ENCODE data around the gene CNNM3. TPM values are rescaled to one million over a fixed set of nuclear protein-coding genes. Genes with fewer than 3 reads are reported as not detected.

CNNM3 gene
- total RNA-seq, 1 donor from 2014 or later = 6.1 TPM

DNA sequence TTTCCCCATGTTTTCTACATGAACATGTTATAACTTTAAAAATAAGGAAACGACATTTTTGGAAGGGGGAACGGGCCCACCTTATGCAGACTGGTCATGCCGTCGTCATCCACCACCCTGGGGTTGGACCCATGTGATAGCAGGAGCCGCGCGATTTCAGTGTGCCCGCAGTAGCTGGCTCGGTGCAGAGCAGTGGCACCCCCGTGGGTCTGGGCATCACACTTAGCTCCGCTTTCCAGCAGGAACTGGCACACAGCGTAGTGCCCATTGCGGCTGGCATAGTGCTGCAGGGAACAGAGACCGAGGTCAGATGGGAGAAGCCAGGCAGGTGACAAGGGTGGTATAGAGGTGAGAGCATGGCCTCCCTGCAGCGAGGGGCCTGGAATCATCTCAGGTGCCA lies 37.3 kb downstream of the CNNM3 start:
- H3K4me3 ChIP-seq (ENCODE audit: low read depth, low read length) = no peak overlapping the region
- FAIRE-seq = no peak

DNA sequence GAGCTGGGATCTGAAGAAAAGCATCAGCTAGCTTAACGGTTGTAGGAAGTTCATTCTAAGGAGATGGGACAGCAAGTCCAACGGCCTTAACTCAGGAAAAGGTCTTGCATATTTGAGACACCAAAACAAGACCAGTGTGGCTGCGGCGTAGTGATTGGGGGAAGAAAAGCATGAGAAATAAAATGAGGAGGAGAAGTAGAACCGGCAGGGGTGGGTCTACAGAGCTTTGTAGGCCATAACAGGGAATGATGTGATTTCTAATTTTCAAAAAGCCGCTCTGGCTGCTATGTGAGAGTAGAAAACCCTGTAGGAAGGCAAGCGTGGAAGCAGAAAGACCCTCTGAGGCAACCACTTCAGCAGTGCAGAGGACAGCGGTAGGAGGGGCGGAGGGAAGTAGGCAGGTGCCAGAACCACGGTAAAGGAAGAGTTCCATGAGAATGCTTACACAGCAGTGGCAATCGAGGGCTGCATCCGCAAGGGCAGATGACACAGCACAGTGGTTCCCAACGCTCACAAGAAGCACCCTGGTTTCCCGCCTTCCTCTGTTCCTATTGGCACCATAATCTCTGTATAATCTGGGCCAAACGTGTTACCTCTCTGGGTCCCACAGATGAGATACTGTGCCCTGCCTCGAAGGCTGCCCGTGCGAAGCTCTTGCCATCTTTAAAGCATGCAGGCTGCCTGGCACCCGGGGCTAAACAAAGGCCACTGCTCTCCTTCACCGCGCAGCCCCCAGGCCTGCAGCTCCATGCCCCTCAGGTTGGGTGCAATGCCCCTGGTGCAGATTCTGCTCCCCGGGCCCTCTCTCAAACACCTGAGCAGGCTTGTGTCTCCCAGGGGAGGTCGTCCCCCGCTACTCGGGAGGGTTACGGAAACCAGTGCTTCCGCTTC lies 41.0 kb downstream of the CNNM3 start:
- DNase-seq (ENCODE audit: low read depth) (no peak), FAIRE-seq (no peak)
- H3K4me3 ChIP-seq (ENCODE audit: low read depth, low read length) = peak overlapping the region; percentile 78
- peaks cover 13% of the 10 kb centered on the region for H3K36me3 ChIP-seq (ENCODE audit: control insufficient read depth, insufficient read depth, low read length)
- no peaks in the 10 kb centered on the region for H3K27me3 ChIP-seq (ENCODE audit: control insufficient read depth, insufficient read depth, low read length)
- TF ChIP-seq, protein P1, sequence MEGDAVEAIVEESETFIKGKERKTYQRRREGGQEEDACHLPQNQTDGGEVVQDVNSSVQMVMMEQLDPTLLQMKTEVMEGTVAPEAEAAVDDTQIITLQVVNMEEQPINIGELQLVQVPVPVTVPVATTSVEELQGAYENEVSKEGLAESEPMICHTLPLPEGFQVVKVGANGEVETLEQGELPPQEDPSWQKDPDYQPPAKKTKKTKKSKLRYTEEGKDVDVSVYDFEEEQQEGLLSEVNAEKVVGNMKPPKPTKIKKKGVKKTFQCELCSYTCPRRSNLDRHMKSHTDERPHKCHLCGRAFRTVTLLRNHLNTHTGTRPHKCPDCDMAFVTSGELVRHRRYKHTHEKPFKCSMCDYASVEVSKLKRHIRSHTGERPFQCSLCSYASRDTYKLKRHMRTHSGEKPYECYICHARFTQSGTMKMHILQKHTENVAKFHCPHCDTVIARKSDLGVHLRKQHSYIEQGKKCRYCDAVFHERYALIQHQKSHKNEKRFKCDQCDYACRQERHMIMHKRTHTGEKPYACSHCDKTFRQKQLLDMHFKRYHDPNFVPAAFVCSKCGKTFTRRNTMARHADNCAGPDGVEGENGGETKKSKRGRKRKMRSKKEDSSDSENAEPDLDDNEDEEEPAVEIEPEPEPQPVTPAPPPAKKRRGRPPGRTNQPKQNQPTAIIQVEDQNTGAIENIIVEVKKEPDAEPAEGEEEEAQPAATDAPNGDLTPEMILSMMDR (IDR thresholded peaks at IDR 0.05; ENCODE audit: insufficient read depth, low read length, severe bottlenecking) = no peak

More for the DNA sequence above, 37.3 kb downstream of the CNNM3 start:
- TF ChIP-seq, protein P1 (IDR thresholded peaks at IDR 0.05; ENCODE audit: insufficient read depth, low read length, severe bottlenecking) = no peak
- peaks cover 9% of the 10 kb centered on the region for H3K36me3 ChIP-seq (ENCODE audit: control insufficient read depth, insufficient read depth, low read length)
- H3K27me3 ChIP-seq (ENCODE audit: control insufficient read depth, insufficient read depth, low read length) = no peaks in the 10 kb centered on the region
- DNase-seq (ENCODE audit: low read depth) = no peak

DNA sequence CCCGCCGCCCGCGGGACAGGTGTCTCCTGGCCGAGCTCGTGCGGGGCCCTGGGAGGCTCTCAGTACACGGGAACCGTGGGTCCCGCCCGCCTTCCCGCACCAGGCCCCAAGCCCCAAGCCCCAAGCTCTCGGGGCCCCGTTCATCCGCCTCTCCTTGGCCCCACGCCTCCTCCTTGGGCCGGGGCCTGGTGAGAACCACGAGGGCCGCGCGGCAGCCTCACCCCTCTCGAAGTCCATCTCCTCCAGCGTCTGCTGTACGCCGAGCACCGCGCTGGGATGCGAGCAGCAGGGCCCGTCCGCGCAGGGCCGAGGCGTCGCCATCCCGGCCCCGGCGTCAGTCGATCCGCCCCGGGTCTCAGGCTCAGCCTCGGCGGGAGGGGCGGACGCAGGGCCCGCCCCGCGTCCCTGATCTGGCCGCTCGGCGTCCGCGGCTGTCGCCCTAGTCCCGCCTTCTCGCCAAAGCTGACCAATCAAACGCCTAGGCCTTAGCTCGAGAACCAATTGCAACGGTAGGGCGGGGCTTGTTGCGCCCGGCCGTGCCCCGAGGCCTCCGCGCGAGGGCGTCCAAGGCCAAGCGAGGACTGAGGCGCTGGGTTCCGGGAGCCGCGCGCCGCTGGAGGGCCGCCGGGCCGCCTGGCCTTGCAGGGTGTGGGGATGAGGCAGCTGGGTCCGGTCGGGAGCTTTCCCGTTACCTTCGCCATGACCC lies 41.8 kb downstream of the CNNM3 start, which contains the start of gene ANKRD39:
ANKRD39 (minus strand) TSS at position 350 of the 706 bp plus-strand sequence; CDS start at position 321, 29 bp downstream.
- FAIRE-seq (no peak), DNase-seq (ENCODE audit: low read depth) (peak; percentile 93)
- TF ChIP-seq, protein P1 (IDR thresholded peaks at IDR 0.05; ENCODE audit: insufficient read depth, low read length, severe bottlenecking) = peak; percentile 76
- H3K27me3 ChIP-seq (ENCODE audit: control insufficient read depth, insufficient read depth, low read length) = no peaks in the 10 kb centered on the region
- H3K4me3 ChIP-seq (ENCODE audit: low read depth, low read length) = peak within 1 kb of the TSS; percentile 78
- peaks cover 12% of the 10 kb centered on the region for H3K36me3 ChIP-seq (ENCODE audit: control insufficient read depth, insufficient read depth, low read length)

GRCh38 chr2:96859099-96859649 lies 43.1 kb downstream of the CNNM3 start:
- DNase-seq (ENCODE audit: low read depth) (no peak), FAIRE-seq (no peak)
- peaks cover 15% of the 10 kb centered on the region for H3K36me3 ChIP-seq (ENCODE audit: control insufficient read depth, insufficient read depth, low read length)
- no peaks in the 10 kb centered on the region for H3K27me3 ChIP-seq (ENCODE audit: control insufficient read depth, insufficient read depth, low read length)
- H3K4me3 ChIP-seq (ENCODE audit: low read depth, low read length) = no peak overlapping the region
- TF ChIP-seq, protein P1 (IDR thresholded peaks at IDR 0.05; ENCODE audit: insufficient read depth, low read length, severe bottlenecking) = no peak

GRCh38 chr2:96859681-96860064 lies 43.6 kb downstream of the CNNM3 start:
- Histone ChIP-seq H3K4me3 (ENCODE audit: low read depth, low read length) (no peak overlapping the region), H3K36me3 (ENCODE audit: control insufficient read depth, insufficient read depth, low read length) (peaks cover 20% of the 10 kb centered on the region), H3K27me3 (ENCODE audit: control insufficient read depth, insufficient read depth, low read length) (no peaks in the 10 kb centered on the region)
- TF ChIP-seq, protein P1 (IDR thresholded peaks at IDR 0.05; ENCODE audit: insufficient read depth, low read length, severe bottlenecking) = no peak
- FAIRE-seq (no peak), DNase-seq (ENCODE audit: low read depth) (no peak)
